Testis (tissue), 2 donors: ENCODE data around the gene ELF1.

Experiments used
- CTCF ChIP-seq, 3 experiments: fragments of 450-650 bp in 2 of 3; fragments of 200-600 bp in 1 of 3; sonication (generic) in 1 of 3; IDR thresholded peaks; one replicate each; pipeline ENCODE4 v1.5.1; 2016 to 2019; ENCODE audit warnings: antibody characterized with exemption in 3 of 3, mild to moderate bottlenecking in 2 of 3, moderate library complexity in 1 of 3
- POLR2A ChIP-seq: fragments of 450-650 bp; IDR thresholded peaks from one replicate; pipeline ENCODE4 v1.6.1; 2017; ENCODE audit warnings: antibody characterized with exemption, mild to moderate bottlenecking, moderate library complexity

- no peak for TF ChIP-seq CTCF (IDR thresholded peaks at IDR 0.05)
- no peak for TF ChIP-seq POLR2A
Measured at GRCh38 chr13:40941581-40941980, 77.5 kb downstream of the ELF1 start.
